ENCODE data around the gene IPO9.

- TF ChIP-seq POLR2AphosphoS5 (IDR thresholded peaks at IDR 0.05; ENCODE audit: low read depth, low read length) (no peak), CTCF (IDR thresholded peaks at IDR 0.05) (no peak), REST (IDR thresholded peaks at IDR 0.05; ENCODE audit: insufficient read depth in 1 of 2, low read depth in 2 of 2, low read length in 1 of 2) (no peak), TCF7L2 (IDR thresholded peaks at IDR 0.05; ENCODE audit: low read depth, low read length) (no peak), SIN3A (IDR thresholded peaks at IDR 0.05; ENCODE audit: borderline replicate concordance, insufficient read depth, low read depth, low read length) (no peak)
These were observed 5.7 kb downstream of the IPO9 start for GRCh38 chr1:201834621-201835020.
